ENCODE measurements around the gene TNFRSF8. TPM values are rescaled to one million over a fixed set of nuclear protein-coding genes. Genes with fewer than 3 reads are reported as not detected.
A peak's percentile ranks its signal among the peaks of the same experiment; 100 is the strongest.

Gene TNFRSF8
- total and polyA plus RNA-seq, 9 of the 15 experiments (the other 6 are each of a cell fraction or from before 2014, with no cell fraction given) = 3.5 to 38.4 (median 17.1) TPM

GRCh38 chr1:12173631-12174121 is 110.6 kb downstream of the TNFRSF8 start (continued):
- TF ChIP-seq, protein P1, sequence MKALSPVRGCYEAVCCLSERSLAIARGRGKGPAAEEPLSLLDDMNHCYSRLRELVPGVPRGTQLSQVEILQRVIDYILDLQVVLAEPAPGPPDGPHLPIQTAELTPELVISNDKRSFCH (CRISPR knock-in tag; IDR thresholded peaks at IDR 0.05) = no peak
- TF ChIP-seq, protein P1 (tag; IDR thresholded peaks at IDR 0.05) = no peak
- TF ChIP-seq TRIM28 (IDR thresholded peaks at IDR 0.05) (no peak), ZNF75A (CRISPR knock-in tag; IDR thresholded peaks at IDR 0.05) (no peak), CREB1 (IDR thresholded peaks at IDR 0.05) (peak; percentile 92), CREB1 (CRISPR knock-in tag; IDR thresholded peaks at IDR 0.05) (peak; percentile 94), ZBTB11 (CRISPR knock-in tag; IDR thresholded peaks at IDR 0.05) (no peak), HDAC3 (IDR thresholded peaks at IDR 0.05; ENCODE audit: borderline replicate concordance, partially characterized antibody) (no peak), ZNF436 (CRISPR knock-in tag; IDR thresholded peaks at IDR 0.05) (no peak), GATAD2B (IDR thresholded peaks at IDR 0.05; ENCODE audit: borderline replicate concordance) (no peak), HNRNPL (IDR thresholded peaks at IDR 0.05; ENCODE audit: low read depth, low read length) (no peak), FOSL1 (tag; conservative IDR thresholded peaks at IDR 0.05) (no peak), ILK (tag; IDR thresholded peaks at IDR 0.05; ENCODE audit: borderline replicate concordance, low read depth) (no peak), ZNF121 (CRISPR knock-in tag; conservative IDR thresholded peaks at IDR 0.05) (no peak), TSHZ1 (CRISPR knock-in tag; IDR thresholded peaks at IDR 0.05) (no peak), FOXJ3 (CRISPR knock-in tag; IDR thresholded peaks at IDR 0.05) (no peak), VEZF1 (CRISPR knock-in tag; IDR thresholded peaks at IDR 0.05) (peak; percentile 83)
- TF ChIP-seq, protein P2, sequence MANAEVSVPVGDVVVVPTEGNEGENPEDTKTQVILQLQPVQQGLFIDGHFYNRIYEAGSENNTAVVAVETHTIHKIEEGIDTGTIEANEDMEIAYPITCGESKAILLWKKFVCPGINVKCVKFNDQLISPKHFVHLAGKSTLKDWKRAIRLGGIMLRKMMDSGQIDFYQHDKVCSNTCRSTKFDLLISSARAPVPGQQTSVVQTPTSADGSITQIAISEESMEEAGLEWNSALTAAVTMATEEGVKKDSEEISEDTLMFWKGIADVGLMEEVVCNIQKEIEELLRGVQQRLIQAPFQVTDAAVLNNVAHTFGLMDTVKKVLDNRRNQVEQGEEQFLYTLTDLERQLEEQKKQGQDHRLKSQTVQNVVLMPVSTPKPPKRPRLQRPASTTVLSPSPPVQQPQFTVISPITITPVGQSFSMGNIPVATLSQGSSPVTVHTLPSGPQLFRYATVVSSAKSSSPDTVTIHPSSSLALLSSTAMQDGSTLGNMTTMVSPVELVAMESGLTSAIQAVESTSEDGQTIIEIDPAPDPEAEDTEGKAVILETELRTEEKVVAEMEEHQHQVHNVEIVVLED (CRISPR knock-in tag; IDR thresholded peaks at IDR 0.05) = no peak
